ENCODE results near the gene UNC5B. TPM values are rescaled to one million over a fixed set of nuclear protein-coding genes. Genes with fewer than 3 reads are reported as not detected.

The UNC5B gene
- total RNA-seq = 0.35 and 0.80 TPM in 2 replicates

- peak; percentile 28 for DNase-seq (ENCODE audit: low read depth)
Measured at GRCh38 chr10:71212318-71213126, at the start of gene UNC5B. Gene UNC5B, plus strand, starts transcription at chr10:71212570. Its CDS starts 416 bp downstream, at chr10:71212986.

- DNase-seq (ENCODE audit: low read depth) = no peak
Measured at GRCh38 chr10:71173466-71173865, 38.9 kb upstream of the UNC5B start.

GRCh38 chr10:71176661-71177060, 35.7 kb upstream of the UNC5B start:
- DNase-seq (ENCODE audit: low read depth) = no peak

- no peak for DNase-seq (ENCODE audit: low read depth)
Measured at GRCh38 chr10:71177651-71178199, 34.6 kb upstream of the UNC5B start.

GRCh38 chr10:71178880-71179279, 33.5 kb upstream of the UNC5B start:
- no peak for DNase-seq (ENCODE audit: low read depth)

GRCh38 chr10:71179382-71179781, 33.0 kb upstream of the UNC5B start:
- no peak for DNase-seq (ENCODE audit: low read depth)

- no peak for DNase-seq (ENCODE audit: low read depth)
Measured at GRCh38 chr10:71184421-71184820, 27.9 kb upstream of the UNC5B start.

GRCh38 chr10:71185209-71185608, 27.2 kb upstream of the UNC5B start:
- no peak for DNase-seq (ENCODE audit: low read depth)

GRCh38 chr10:71187197-71187596, 25.2 kb upstream of the UNC5B start:
- DNase-seq (ENCODE audit: low read depth) = no peak

GRCh38 chr10:71187600-71187999, 24.8 kb upstream of the UNC5B start:
- DNase-seq (ENCODE audit: low read depth) = peak; percentile 5

GRCh38 chr10:71188201-71188600, 24.2 kb upstream of the UNC5B start:
- no peak for DNase-seq (ENCODE audit: low read depth)

GRCh38 chr10:71191019-71191418, 21.4 kb upstream of the UNC5B start:
- DNase-seq (ENCODE audit: low read depth) = no peak

- DNase-seq (ENCODE audit: low read depth) = no peak
Measured at GRCh38 chr10:71191551-71192076, 20.8 kb upstream of the UNC5B start.

GRCh38 chr10:71193516-71193915, 18.9 kb upstream of the UNC5B start:
- DNase-seq (ENCODE audit: low read depth) = no peak

- no peak for DNase-seq (ENCODE audit: low read depth)
Measured at GRCh38 chr10:71197955-71198354, 14.4 kb upstream of the UNC5B start.

GRCh38 chr10:71201849-71202248, 10.5 kb upstream of the UNC5B start:
- no peak for DNase-seq (ENCODE audit: low read depth)

GRCh38 chr10:71202314-71202713, 10.1 kb upstream of the UNC5B start:
- DNase-seq (ENCODE audit: low read depth) = no peak

GRCh38 chr10:71203124-71203523, 9.2 kb upstream of the UNC5B start:
- DNase-seq (ENCODE audit: low read depth) = no peak

GRCh38 chr10:71203716-71204115, 8.7 kb upstream of the UNC5B start:
- DNase-seq (ENCODE audit: low read depth) = no peak

- DNase-seq (ENCODE audit: low read depth) = no peak
Measured at GRCh38 chr10:71204746-71205145, 7.6 kb upstream of the UNC5B start.

GRCh38 chr10:71205468-71205867, 6.9 kb upstream of the UNC5B start:
- peak; percentile 21 for DNase-seq (ENCODE audit: low read depth)

GRCh38 chr10:71206911-71207310, 5.5 kb upstream of the UNC5B start:
- no peak for DNase-seq (ENCODE audit: low read depth)

GRCh38 chr10:71207578-71207977, 4.8 kb upstream of the UNC5B start:
- DNase-seq (ENCODE audit: low read depth) = no peak

Data from renal cortical epithelial cell (primary cell).